Lower lobe of right lung (tissue), 2 donors: ENCODE results near the gene HERPUD2. TPM values are rescaled to one million over a fixed set of nuclear protein-coding genes. Genes with fewer than 3 reads are reported as not detected.
"Not testable (repeated sequence)": the region's sequence is repeated elsewhere in the genome, so short reads cannot be mapped to it uniquely, and the experiment has no call there.

Experiments used
- ATAC-seq, 2 donors: fragments of 200-7000 bp; cut with Tn5 transposase; one replicate each; pipeline ENCODE4 v1.9.1; 2020 to 2022; ENCODE audit warnings: mild to moderate bottlenecking in 2 of 2, moderate library complexity in 2 of 2
- DNase-seq: peaks from one replicate; pipeline ENCODE4 v3.0.0-alpha.2; 2020
- H3K27ac ChIP-seq: fragments of 200-600 bp; one replicate; pipeline ENCODE4 v1.8.0; 2022
- H3K27me3 ChIP-seq: fragments of 200-600 bp; one replicate; pipeline ENCODE4 v1.8.0; 2022; ENCODE audit warnings: low read depth
- H3K36me3 ChIP-seq: fragments of 200-600 bp; one replicate; pipeline ENCODE4 v1.8.0; 2022; ENCODE audit warnings: mild to moderate bottlenecking
- H3K4me1 ChIP-seq: fragments of 200-600 bp; one replicate; pipeline ENCODE4 v1.8.0; 2022
- H3K4me3 ChIP-seq: fragments of 200-600 bp; one replicate; pipeline ENCODE4 v1.8.0; 2022; ENCODE audit warnings: mild to moderate bottlenecking
- H3K9me3 ChIP-seq: fragments of 200-600 bp; one replicate; pipeline ENCODE4 v1.8.0; 2022
- CTCF ChIP-seq: fragments of 200-600 bp; IDR thresholded peaks from one replicate; pipeline ENCODE4 v1.8.0; 2022; ENCODE audit warnings: antibody characterized with exemption, mild to moderate bottlenecking
- intact Hi-C: fragments of 100-400 bp; cut with DNase I; formaldehyde crosslinking; loops from one replicate; pipeline ENCODE4 v1.11.0; 2022
- total RNA-seq: library from RNA; stranded (reverse); fragmentation: NEBNext Ultra II Directional; extraction: Animal tissue kit (Norgen Biotek cat#: 25700); gene quantifications from one replicate; pipeline ENCODE4 v1.2.1, GENCODE V29; 2021
- donor health status: DM: no; HTN: yes; CAD: no; lungs with severe emphysema.

Gene HERPUD2
- total RNA-seq, 1 donor from 2014 or later: 40.0 TPM

DNA sequence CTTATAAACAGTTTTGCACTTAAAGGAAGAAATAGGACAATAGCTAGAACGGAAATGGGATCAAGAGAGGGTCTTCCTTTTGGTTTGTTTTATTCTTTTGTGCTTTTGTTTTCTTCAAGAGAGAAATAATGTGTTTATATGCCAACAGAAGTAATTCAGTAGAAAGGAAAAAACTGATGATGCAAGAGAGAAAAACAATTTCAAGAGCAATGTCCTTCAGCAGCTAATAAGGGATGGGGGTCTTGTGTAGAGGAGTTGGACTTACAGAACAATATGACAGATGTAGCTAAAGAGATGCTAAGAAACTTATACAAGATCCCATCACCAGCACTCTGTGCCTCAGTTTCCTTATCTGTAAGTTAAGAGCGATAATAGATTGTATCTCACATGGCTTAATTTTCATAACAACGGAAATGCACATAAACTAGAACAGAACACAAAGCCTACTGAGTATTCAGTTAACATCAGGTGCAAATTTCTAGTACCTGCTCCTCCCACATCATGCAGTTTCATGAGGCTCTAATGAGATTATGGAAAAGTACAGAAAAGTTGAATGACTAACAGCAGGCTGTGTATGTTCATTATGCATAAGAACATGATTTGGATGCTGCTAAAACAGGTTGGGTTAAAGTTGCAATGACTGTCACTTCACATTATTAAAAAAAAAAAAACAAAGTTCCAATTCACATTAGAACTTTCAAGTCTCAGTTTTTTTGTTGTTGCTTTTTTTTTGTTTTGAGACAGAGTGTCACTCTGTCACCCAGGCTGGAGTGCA, 17.2 kb downstream of the HERPUD2 start:
- H3K36me3 ChIP-seq: no peaks in the 10 kb centered on the region
- H3K4me1 ChIP-seq: peaks cover 18% of the 10 kb centered on the region
- no peaks in the 10 kb centered on the region for H3K27me3 ChIP-seq
- DNase-seq (no peak), ATAC-seq (no peak)
- no peak overlapping the region for H3K4me3 ChIP-seq
- TF ChIP-seq CTCF: no peak
- H3K27ac ChIP-seq: no peak overlapping the region
- intact Hi-C loops: no loop called here
- no peaks in the 10 kb centered on the region for H3K9me3 ChIP-seq

DNA sequence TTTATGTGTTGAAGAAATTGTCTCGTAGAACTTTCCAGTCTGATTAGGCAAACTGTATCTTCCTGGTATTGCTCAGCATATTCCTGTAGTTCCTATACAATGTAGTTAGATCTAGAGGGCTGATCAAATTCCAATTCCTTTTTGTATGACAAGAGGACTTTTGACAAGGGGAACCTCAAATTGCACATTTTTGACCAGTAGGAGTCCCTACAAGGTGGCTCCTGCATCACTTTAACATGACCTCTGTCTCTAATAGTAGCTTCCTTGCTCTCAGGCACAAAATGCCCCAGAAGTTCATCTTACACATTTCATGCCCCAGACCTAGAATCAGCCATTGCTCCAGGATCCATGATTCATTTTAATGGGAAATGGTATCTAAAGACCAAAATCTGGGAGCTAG, 18.7 kb downstream of the HERPUD2 start:
- H3K27me3 ChIP-seq: no peaks in the 10 kb centered on the region
- peaks cover 18% of the 10 kb centered on the region for H3K4me1 ChIP-seq
- ATAC-seq: no peak
- no peak for DNase-seq
- intact Hi-C loops: no loop called here
- H3K36me3 ChIP-seq: no peaks in the 10 kb centered on the region
- no peaks in the 10 kb centered on the region for H3K9me3 ChIP-seq
- no peak overlapping the region for H3K27ac ChIP-seq
- TF ChIP-seq CTCF: no peak
- H3K4me3 ChIP-seq: no peak overlapping the region

DNA sequence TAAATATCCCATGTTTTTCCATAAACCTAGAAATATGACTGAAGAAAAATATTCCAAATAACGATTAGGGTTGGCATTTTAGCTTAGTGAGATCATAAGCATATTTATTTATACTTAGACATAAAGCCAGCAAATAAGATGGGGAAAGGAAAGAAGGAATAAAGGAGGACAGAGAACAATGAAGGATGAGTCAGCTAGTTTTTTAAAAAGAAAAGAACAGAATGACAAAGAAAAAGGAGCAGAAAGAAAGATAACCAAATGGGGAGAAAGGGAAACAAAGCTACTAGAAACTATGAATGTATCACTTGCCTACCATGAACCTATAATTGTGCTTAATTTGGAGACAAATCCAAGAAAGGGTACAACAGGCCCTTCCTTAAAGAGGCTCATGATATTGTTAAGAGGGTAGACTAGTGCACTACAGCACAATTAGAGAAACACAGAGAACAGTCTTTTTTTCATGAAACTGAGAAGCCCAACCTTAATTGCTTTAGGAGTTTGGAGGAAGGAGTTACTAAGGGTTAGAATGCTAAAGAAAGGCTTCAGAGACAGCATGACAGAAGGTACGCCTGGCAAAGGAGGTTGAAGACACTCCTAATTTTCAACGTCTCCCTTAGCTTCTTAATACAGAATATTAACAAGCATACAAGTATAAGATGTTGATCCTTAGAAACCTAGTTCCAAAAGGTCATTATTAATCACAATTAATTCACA, 23.9 kb downstream of the HERPUD2 start:
- Histone ChIP-seq H3K36me3 (peaks cover 29% of the 10 kb centered on the region), H3K9me3 (no peaks in the 10 kb centered on the region), H3K4me1 (no peaks in the 10 kb centered on the region), H3K27me3 (no peaks in the 10 kb centered on the region), H3K4me3 (no peak overlapping the region), H3K27ac (no peak overlapping the region)
- intact Hi-C loops: no loop called here
- no peak for TF ChIP-seq CTCF
- ATAC-seq (no peak), DNase-seq (no peak)

DNA sequence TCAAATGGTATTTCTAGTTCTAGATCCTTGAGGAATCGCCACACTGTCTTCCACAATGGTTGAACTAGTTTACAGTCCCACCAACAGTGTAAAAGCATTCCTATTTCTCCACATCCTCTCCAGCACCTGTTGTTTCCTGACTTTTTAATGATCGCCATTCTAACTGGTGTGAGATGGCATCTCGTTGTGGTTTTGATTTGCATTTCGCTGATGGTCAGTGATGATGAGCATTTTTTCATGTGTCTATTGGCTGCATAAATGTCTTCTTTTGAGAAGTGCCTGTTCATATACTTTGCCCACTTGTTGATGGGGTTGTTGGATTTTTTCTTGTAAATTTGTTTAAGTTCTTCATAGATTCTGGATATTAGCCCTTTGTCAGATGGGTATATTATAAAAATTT, 34.5 kb downstream of the HERPUD2 start:
- peaks cover 19% of the 10 kb centered on the region for H3K36me3 ChIP-seq
- ATAC-seq, H3K9me3 ChIP-seq, H3K27me3 ChIP-seq, H3K4me3 ChIP-seq, H3K4me1 ChIP-seq, DNase-seq, H3K27ac ChIP-seq, intact Hi-C loops: not testable (repeated sequence)

GRCh38 chr7:35658606-35659201, 36.2 kb downstream of the HERPUD2 start:
- ATAC-seq: no peak
- Histone ChIP-seq H3K9me3 (no peaks in the 10 kb centered on the region), H3K4me3 (no peak overlapping the region), H3K27ac (no peak overlapping the region), H3K36me3 (peaks cover 6% of the 10 kb centered on the region), H3K27me3 (no peaks in the 10 kb centered on the region), H3K4me1 (no peaks in the 10 kb centered on the region)
- no peak for DNase-seq
- intact Hi-C loops: no loop called here
- TF ChIP-seq CTCF: no peak

GRCh38 chr7:35657125-35657524, 37.8 kb downstream of the HERPUD2 start:
- Histone ChIP-seq H3K4me1 (no peaks in the 10 kb centered on the region), H3K27me3 (no peaks in the 10 kb centered on the region), H3K36me3 (peaks cover 6% of the 10 kb centered on the region), H3K4me3 (no peak overlapping the region), H3K9me3 (no peaks in the 10 kb centered on the region), H3K27ac (no peak overlapping the region)
- TF ChIP-seq CTCF: no peak
- no peak for ATAC-seq
- intact Hi-C loops: no loop called here
- DNase-seq: no peak

DNA sequence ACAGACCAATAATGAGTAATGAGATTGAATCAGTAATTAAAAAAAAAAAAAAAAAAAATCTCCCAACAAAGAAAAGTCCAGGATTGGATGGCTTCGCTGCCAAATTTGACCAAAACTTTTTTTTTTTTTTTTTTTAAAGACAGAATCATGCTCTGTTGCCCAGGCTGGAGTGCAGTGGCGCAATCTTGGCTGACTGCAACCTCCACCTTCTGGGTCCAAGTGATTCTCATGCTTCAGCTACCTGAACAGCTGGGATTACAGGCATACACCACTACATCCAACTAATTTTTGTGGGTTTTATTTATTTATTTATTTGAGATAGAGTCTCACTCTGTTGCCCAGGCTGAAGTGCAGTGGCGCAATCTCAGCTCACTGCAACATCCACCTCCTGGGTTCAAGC, 40.4 kb downstream of the HERPUD2 start:
- H3K9me3 ChIP-seq, H3K27ac ChIP-seq, ATAC-seq, H3K27me3 ChIP-seq, H3K4me3 ChIP-seq, DNase-seq, H3K36me3 ChIP-seq, H3K4me1 ChIP-seq, intact Hi-C loops: not testable (repeated sequence)
